Astrocyte (in vitro differentiated cells and primary cell): ENCODE measurements around the gene PRR5.

Source experiments
- CTCF ChIP-seq: IDR thresholded peaks from 2 replicates; pipeline ENCODE4 v1.5.1; 2011; ENCODE audit warnings: low read depth, mild to moderate bottlenecking, inconsistent platforms, low read length, moderate library complexity; ENCODE audit not compliant: insufficient read depth
- EZH2 ChIP-seq: IDR thresholded peaks from 2 replicates; pipeline ENCODE4 v1.6.1; 2012; ENCODE audit warnings: mild to moderate bottlenecking, low read length, inconsistent platforms; ENCODE audit not compliant: insufficient read depth

GRCh38 chr22:44721213-44721612 lies 19.2 kb downstream of the PRR5 start:
- TF ChIP-seq CTCF (no peak), EZH2 (no peak)
